Uterus (tissue), 2 donors: ENCODE results near the gene MYH10.

ENCODE experiments used
- POLR2A ChIP-seq, 2 donors: fragments of 450-650 bp; IDR thresholded peaks; one replicate each; pipeline ENCODE4 v1.6.1; 2016; ENCODE audit warnings: antibody characterized with exemption in 2 of 2, mild to moderate bottlenecking in 1 of 2, moderate library complexity in 1 of 2
- TF ChIP-seq, protein P1 (sequence below), 4 experiments: fragments of 200-600 bp in 2 of 4; fragments of 450-650 bp in 2 of 4; sonication (generic) in 2 of 4; IDR thresholded peaks; one replicate each; pipeline ENCODE4 v1.5.1; 2016 to 2019; ENCODE audit warnings: antibody characterized with exemption in 4 of 4, mild to moderate bottlenecking in 2 of 4, moderate library complexity in 1 of 4

- TF ChIP-seq, protein P1, sequence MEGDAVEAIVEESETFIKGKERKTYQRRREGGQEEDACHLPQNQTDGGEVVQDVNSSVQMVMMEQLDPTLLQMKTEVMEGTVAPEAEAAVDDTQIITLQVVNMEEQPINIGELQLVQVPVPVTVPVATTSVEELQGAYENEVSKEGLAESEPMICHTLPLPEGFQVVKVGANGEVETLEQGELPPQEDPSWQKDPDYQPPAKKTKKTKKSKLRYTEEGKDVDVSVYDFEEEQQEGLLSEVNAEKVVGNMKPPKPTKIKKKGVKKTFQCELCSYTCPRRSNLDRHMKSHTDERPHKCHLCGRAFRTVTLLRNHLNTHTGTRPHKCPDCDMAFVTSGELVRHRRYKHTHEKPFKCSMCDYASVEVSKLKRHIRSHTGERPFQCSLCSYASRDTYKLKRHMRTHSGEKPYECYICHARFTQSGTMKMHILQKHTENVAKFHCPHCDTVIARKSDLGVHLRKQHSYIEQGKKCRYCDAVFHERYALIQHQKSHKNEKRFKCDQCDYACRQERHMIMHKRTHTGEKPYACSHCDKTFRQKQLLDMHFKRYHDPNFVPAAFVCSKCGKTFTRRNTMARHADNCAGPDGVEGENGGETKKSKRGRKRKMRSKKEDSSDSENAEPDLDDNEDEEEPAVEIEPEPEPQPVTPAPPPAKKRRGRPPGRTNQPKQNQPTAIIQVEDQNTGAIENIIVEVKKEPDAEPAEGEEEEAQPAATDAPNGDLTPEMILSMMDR (IDR thresholded peaks at IDR 0.05) = no peak
- no peak for TF ChIP-seq POLR2A (IDR thresholded peaks at IDR 0.05)
These were observed 31.7 kb upstream of the MYH10 start for GRCh38 chr17:8662076-8662831.
